GM19238 (cell line): ENCODE measurements around the gene FUT8.

ENCODE experiments used
- DNase-seq: peaks from one replicate; pipeline ENCODE4 v3.0.0; 2011; ENCODE audit warnings: low spot score; ENCODE audit not compliant: insufficient read length

The FUT8 gene

DNA sequence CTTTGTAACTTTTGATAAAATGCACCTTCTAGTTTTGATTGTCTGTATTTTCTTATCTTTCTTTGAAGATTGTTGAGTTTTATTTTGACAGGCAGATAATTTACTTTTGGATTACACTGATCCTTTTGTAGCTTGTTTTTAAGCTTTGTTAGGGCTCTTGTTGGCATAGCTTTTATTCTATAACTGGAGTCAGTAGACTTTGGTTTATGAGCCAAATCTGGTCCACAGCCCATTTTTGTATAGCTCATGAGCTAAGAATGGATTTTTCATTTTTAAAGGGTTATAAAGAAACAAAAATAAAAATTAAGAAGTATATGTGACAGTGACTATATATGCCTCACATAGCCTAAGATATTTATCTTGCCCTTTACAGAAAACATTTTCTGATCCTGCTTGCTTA, 142.3 kb downstream of the FUT8 start:
- no peak for DNase-seq

GRCh38 chr14:65555358-65555757, 142.8 kb downstream of the FUT8 start:
- DNase-seq: no peak

GRCh38 chr14:65558363-65558762, 145.8 kb downstream of the FUT8 start:
- no peak for DNase-seq

DNA sequence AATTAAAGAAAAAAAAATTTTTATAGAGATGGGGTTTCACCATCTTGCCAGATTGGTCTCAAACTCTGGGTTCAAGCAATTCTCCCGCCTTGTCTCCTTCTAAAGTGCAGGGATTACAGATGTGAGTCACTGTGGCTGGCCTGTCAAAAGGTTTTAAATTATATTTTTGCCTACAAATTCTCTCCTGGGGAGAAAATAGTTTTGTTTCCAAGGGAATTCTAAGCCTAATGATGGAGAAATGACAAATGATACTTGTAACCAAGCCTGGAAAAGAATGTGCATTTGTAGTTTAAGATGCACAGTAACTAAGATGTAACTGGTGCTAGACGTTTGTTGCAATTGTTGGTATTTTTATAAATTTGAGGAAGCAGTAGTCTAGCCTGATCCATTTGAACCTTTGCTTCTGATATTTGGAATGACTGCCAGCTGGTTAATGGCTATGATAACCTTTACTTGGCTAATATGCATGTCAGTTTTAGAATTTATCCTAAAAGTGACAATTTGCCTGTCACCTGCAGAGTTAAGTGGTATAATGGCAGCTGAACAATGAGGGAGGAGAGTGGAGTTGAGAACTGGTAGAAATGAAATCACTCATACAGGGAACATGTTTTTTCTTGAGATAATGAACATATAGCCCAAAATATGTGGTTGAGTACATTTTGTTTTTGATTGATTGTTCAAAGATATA, 148.0 kb downstream of the FUT8 start:
- no peak for DNase-seq

DNA sequence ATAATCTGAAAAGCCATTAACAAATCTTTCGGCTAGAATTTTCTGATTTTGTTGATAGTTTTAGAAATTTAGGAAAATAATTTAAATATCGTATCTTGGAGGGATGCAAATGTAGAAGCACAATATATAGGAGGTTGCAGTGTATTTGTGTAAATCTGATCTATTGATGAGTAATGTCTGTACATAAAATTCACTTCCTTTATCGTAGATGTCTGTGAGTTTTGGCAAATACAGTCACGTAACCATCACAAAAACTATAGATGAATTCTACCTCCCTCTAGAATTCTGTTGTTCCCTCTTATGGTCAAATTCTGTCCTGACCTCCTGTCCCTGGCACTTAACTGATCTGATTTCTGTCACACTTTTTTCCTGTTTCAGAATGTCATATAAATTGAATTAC, 151.8 kb downstream of the FUT8 start:
- DNase-seq: no peak

GRCh38 chr14:65565948-65566347, 153.4 kb downstream of the FUT8 start:
- DNase-seq: no peak

DNA sequence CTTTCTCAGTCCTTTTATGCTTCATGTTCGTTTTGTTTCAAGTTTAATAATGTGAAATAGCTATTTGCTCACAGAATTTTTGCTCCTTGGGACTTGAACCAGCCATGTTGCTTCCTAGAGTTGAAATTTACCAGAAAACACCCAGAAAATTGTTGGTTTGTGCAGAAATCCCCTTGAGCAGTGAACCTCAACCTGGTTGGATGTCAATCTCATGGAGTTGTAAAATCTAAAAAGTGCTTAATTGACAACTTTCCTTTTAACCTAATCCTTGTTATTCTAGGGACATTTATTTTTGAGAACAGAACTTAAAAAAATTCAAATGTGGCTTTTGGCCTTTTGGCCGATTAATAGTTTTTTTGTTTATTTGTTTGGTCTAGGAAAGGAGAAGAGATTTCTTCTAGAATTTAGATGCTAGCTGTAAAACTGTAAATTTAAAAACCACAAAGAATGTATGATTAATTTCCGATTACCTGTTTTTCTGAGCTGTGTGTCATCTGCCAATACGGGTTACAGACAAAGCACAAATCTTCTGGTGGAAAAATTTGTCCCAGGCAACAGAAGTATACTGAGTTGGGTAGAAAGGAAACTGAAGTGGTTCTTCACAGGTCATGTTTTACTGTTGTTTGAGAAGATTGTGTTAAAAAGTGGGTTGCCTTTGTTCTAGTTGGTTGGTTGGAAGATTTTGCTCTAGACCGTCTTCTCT, 154.4 kb downstream of the FUT8 start:
- no peak for DNase-seq

- DNase-seq: no peak
Measured at GRCh38 chr14:65574611-65575010, 162.1 kb downstream of the FUT8 start.

DNA sequence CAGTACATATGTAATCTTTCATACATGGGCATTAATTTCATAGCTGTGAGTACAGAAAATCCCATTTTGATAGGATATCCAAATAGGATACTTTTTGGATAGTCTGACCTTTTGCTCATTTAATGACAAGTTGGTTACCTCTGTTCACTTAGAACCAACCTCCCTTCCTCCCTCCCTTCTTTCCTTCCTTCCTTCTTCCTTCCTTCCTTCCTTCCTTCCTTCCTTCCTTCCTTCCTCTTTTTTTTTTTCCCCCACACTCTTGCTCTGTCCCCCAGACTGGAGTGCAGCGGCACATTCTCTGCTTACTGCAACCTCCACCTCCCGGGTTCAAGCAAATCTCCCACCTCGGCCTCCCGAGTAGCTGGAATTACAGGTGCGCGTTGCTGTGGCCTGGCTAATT, 162.9 kb downstream of the FUT8 start:
- no peak for DNase-seq

DNA sequence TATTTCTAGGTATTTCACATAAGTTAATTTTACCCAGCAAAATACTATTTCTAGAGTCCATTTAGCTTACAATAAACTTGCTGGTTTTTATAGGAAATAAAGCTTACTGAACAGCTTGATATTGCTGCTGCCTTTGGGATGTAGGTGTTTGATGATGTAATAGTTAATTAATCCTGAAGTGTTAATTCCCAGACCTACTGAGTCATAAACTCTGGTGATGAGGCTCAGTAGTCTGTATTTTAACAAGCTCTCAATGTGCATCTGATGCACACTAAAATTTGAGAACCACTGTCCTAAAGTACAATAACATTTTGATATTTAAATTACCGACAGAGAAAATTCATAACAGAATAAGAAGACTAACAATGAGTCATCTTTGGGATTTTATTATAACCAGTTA, 168.4 kb downstream of the FUT8 start:
- DNase-seq: no peak

GRCh38 chr14:65581378-65581777, 168.8 kb downstream of the FUT8 start:
- no peak for DNase-seq

- DNase-seq: no peak
Measured at GRCh38 chr14:65581799-65582198, 169.3 kb downstream of the FUT8 start.

GRCh38 chr14:65585216-65585615, 172.7 kb downstream of the FUT8 start:
- DNase-seq: no peak

GRCh38 chr14:65588426-65589140, 176.1 kb downstream of the FUT8 start:
- DNase-seq: no peak

GRCh38 chr14:65594153-65594881, 181.8 kb downstream of the FUT8 start:
- DNase-seq: no peak

DNA sequence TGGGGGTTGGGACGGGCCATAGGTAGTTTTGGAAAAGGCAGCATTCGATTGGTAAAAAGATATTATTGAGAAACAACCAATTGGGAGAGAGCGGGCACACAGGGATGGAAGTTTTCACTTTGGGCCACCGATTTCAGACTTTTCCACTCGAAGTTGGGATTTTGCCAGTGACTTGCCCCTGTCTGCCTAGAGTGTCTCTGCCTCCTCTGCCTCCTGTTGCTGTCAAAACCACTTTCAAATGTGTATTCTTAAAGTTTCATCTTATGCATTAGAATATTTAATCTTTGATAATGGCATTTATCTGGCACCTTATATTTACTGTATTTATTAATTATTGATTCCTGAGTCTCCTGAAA, 182.3 kb downstream of the FUT8 start:
- no peak for DNase-seq

DNA sequence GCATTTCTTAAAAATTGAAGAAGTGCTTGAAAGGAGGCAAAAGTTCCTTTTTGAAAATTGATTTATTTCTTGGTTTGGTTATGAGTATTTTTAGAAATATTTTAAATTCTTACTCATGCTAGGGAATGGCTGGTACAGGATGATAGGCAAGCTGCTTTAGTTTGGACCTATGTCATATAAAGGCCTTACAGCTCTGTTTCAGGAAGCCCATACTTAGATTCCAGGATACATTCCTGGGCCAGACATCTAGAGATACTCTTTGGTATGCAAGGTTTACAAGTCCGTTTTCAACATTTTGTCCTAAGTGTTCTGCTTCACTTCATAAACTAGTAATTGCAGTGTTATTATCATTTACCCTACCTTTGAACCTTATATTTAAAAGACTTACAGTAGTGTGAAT, 186.8 kb downstream of the FUT8 start:
- DNase-seq: no peak

DNA sequence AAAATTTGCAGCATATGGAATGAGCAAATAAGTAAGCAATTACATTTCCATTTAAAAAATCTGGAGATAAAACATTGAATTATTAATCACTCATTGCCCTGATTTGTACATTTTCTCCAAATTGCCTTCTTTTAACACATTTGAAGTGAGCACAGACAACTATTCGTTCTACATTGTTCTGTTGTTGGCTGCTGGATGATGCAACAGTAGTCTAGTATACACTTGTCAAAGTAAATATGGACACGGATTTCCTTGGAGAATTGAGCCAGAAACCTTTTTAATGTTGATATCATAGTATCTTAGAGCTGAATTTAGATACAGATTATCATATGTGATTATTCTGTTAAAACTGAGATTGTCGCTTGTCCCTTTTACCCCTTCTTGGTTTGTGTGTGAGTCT, 188.2 kb downstream of the FUT8 start:
- no peak for DNase-seq

DNA sequence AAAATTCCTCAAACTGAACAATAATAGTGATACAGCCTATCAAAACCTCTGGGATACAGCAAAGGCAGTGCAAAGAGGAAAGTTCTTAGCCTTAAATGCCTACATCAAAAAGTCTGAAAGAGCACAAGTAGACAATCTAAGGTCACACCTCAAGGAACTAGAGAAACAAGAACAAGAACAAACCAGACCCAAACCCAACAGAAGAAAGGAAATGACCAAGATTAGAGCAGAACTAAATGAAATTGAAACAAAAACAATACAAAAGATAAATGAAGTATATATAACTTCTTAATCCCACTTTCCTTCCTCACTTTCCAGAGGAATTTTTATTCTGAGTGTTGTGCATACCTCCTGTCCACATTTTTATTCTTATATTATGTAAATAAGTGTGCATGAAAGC, 192.0 kb downstream of the FUT8 start:
- DNase-seq: no peak

DNA sequence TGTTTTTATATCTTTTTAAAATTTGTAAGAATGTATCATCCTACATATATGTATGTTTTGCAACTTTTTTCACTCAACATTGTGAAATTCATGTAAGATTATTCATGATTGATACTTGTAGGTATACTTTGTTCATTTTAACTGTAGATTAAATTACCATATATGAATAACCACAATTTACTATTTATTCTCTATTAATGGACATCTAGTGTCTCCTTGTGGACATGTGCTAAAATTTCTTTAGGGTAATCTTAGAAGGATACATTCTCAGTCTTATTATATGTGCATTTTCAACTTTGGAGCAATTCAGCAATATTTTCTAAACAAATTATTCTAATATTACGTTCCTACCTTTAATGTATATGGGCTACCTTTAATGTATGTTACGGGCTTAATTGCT, 192.4 kb downstream of the FUT8 start:
- no peak for DNase-seq

DNA sequence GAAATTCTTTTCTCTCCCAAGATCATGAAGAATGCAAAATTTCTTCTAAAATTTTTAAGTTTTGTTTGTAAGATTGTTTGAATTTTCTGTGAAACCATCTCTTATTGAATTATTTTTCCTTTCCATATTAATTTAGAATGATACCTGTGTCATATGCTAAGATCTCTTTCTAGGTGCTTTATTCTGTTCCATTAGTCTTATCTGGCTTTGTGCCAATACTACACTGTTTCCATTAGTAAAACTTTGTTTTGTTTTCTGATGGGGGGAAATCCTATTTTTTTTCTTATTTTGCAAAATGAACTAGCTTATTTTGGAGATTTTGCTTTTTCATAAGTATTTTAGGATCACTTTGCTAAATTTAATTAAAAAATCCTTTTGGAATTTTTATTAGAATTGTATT, 193.9 kb downstream of the FUT8 start:
- DNase-seq: no peak

- no peak for DNase-seq
Measured at GRCh38 chr14:65613131-65613650, 200.7 kb downstream of the FUT8 start.
